ENCODE results near the gene FEM1B. TPM values are rescaled to one million over a fixed set of nuclear protein-coding genes. Genes with fewer than 3 reads are reported as not detected.

Gene FEM1B
- total and polyA plus RNA-seq, 8 donors, result 8.2 to 92.0 (median 24.4) TPM

GRCh38 chr15:68279779-68280753, 2.5 kb downstream of the FEM1B start:
- Histone ChIP-seq H3K4me1 (peaks cover 48 to 84% (median 72%) of the 10 kb centered on the region in 4 donors), H3K27me3 (no peaks in the 10 kb centered on the region), H3K27ac (peak overlapping the region in 4 of 5 donors; percentile 96 to 99 (median 98)), H3K9me3 (no peaks in the 10 kb centered on the region), H3K4me3 (peak overlapping the region; percentile 78 to 98 (median 86)), H3K36me3 (peaks cover 0 to 13% (median 7%) of the 10 kb centered on the region in 4 donors)
- intact Hi-C loops (cut with DNase I; ENCODE audit: low total_unique reads), result no loop called here
- 29 to 33% (median 31%) methylated on average over 11 of the region's 11 CpGs for WGBS, 5 donors
- TF ChIP-seq CTCF (IDR thresholded peaks at IDR 0.05) (no peak), EP300 (IDR thresholded peaks at IDR 0.05) (no peak), POLR2AphosphoS5 (IDR thresholded peaks at IDR 0.05) (no peak), POLR2A (IDR thresholded peaks at IDR 0.05) (no peak)
- DNase-seq, result no peak

GRCh38 chr15:68281008-68281407, 3.5 kb downstream of the FEM1B start:
- TF ChIP-seq POLR2AphosphoS5 (IDR thresholded peaks at IDR 0.05) (no peak), EP300 (IDR thresholded peaks at IDR 0.05) (no peak), POLR2A (IDR thresholded peaks at IDR 0.05) (no peak)
- Histone ChIP-seq H3K36me3 (peaks cover 0 to 15% (median 8%) of the 10 kb centered on the region in 4 donors), H3K27ac (peak overlapping the region in 4 of 5 donors; percentile 20 to 97 (median 70)), H3K27me3 (no peaks in the 10 kb centered on the region), H3K4me1 (peaks cover 41 to 84% (median 68%) of the 10 kb centered on the region in 4 donors), H3K9me3 (no peaks in the 10 kb centered on the region), H3K4me3 (peak overlapping the region; percentile 78 to 98 (median 86))
- intact Hi-C loops (cut with DNase I; ENCODE audit: low total_unique reads), result no loop called here
- no peak for DNase-seq
- 9 to 48% (median 27%) methylated on average over 1 of the region's 1 CpG for WGBS, 5 donors

- DNase-seq, result no peak
- Histone ChIP-seq H3K9me3 (no peaks in the 10 kb centered on the region), H3K27ac (peak overlapping the region in 1 of 5 donors; percentile 97), H3K36me3 (peaks cover 0 to 15% (median 8%) of the 10 kb centered on the region in 4 donors), H3K27me3 (no peaks in the 10 kb centered on the region), H3K4me3 (no peak overlapping the region), H3K4me1 (peaks cover 32 to 97% (median 69%) of the 10 kb centered on the region in 4 donors)
- intact Hi-C loops (cut with DNase I; ENCODE audit: low total_unique reads), result no loop called here
- WGBS, 5 donors, result 60 to 71% (median 67%) methylated on average over 2 of the region's 2 CpGs
- TF ChIP-seq EP300 (IDR thresholded peaks at IDR 0.05) (no peak), POLR2A (IDR thresholded peaks at IDR 0.05) (no peak), CTCF (IDR thresholded peaks at IDR 0.05) (no peak), POLR2AphosphoS5 (IDR thresholded peaks at IDR 0.05) (no peak)
Observed at GRCh38 chr15:68283401-68283800, 5.9 kb downstream of the FEM1B start.

- WGBS, 5 donors, result 82 to 85% (median 85%) methylated on average over 7 of the region's 7 CpGs
- H3K36me3 ChIP-seq, result peaks cover 4 to 21% (median 14%) of the 10 kb centered on the region in 4 donors
- TF ChIP-seq CTCF (IDR thresholded peaks at IDR 0.05), result no peak
- H3K27me3 ChIP-seq, result no peaks in the 10 kb centered on the region
- intact Hi-C loops (cut with DNase I; ENCODE audit: low total_unique reads), result no loop called here
- H3K4me1 ChIP-seq, result peaks cover 25 to 100% (median 63%) of the 10 kb centered on the region in 4 donors
- H3K9me3 ChIP-seq, result no peaks in the 10 kb centered on the region
- H3K4me3 ChIP-seq, result peak overlapping the region in 1 of 4 donors; percentile 18
- no peak for DNase-seq
- H3K27ac ChIP-seq, result no peak overlapping the region
Observed at GRCh38 chr15:68284616-68285258, 7.2 kb downstream of the FEM1B start.

Measured in stomach (tissue), 9 donors.